Cardiac fibroblast (primary cell): ENCODE results near the gene NAPA.

Experiments used
- DNase-seq, 2 donors: peaks; one replicate each; pipeline versions ENCODE4 v3.0.0 to v3.0.0-alpha.2; 2010; ENCODE audit warnings: low read depth in 2 of 2
- H3K4me3 ChIP-seq, 2 donors: replicated peaks in 1 of 2; 1 replicate in 1 of 2; 2 replicates in 1 of 2; pipeline ENCODE4 v1.5.1; 2011; ENCODE audit warnings: low read depth in 2 of 2, low read length in 2 of 2, mild to moderate bottlenecking in 2 of 2, moderate library complexity in 1 of 2
- TF ChIP-seq, protein P1 (sequence below): IDR thresholded peaks from one replicate; pipeline ENCODE4 v1.5.1; 2011; ENCODE audit warnings: low read depth, mild to moderate bottlenecking, low read length, inconsistent platforms

Gene NAPA

DNA sequence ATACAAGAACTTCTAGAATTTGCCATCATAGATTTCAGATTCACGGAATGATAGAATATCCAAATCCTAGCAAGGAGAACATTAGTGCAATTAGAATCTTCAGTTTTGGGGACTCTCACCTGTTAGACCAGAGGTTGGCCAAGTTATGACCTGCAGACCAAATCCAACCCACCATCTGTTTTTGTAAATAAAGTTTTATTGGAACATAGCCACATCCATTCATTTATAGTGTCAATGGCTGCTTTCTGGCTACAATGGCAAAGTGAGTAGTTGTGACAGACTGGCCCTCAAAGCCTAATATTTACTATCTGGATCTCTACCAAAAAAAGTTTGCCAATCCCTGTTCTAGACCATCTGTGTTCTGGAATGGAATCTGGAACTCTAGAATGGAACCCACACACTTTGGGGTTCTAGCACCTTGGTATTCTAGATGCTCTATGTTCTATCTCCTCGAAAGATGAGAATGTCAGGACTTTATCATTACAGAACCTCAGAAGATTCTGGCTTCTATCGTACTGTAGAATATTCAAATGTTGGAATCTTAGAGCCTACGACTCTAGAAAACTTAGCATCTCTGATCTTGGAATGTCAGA, 33.3 kb downstream of the NAPA start:
- no peak overlapping the region for H3K4me3 ChIP-seq
- no peak for DNase-seq
- TF ChIP-seq, protein P1, sequence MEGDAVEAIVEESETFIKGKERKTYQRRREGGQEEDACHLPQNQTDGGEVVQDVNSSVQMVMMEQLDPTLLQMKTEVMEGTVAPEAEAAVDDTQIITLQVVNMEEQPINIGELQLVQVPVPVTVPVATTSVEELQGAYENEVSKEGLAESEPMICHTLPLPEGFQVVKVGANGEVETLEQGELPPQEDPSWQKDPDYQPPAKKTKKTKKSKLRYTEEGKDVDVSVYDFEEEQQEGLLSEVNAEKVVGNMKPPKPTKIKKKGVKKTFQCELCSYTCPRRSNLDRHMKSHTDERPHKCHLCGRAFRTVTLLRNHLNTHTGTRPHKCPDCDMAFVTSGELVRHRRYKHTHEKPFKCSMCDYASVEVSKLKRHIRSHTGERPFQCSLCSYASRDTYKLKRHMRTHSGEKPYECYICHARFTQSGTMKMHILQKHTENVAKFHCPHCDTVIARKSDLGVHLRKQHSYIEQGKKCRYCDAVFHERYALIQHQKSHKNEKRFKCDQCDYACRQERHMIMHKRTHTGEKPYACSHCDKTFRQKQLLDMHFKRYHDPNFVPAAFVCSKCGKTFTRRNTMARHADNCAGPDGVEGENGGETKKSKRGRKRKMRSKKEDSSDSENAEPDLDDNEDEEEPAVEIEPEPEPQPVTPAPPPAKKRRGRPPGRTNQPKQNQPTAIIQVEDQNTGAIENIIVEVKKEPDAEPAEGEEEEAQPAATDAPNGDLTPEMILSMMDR = no peak

DNA sequence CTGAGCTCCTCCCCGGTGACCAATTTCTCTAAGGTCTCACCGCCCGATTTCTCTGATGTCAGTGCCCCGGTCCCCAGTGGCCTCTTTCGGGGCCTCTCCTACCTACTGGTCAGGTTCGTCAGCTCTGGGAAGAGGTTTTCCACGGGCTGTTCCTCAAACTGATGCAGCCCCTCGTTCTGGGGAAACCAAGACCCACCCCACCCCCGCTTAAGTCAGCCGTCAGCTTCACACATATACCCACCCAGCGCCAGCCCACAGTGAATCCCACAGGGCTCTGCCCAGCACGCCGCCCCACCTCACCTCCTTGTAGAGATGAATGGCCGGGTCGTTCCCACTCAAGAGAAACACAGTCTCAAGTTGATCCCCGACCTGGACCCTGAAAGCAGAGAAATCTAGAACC, 34.2 kb downstream of the NAPA start:
- H3K4me3 ChIP-seq = no peak overlapping the region

DNA sequence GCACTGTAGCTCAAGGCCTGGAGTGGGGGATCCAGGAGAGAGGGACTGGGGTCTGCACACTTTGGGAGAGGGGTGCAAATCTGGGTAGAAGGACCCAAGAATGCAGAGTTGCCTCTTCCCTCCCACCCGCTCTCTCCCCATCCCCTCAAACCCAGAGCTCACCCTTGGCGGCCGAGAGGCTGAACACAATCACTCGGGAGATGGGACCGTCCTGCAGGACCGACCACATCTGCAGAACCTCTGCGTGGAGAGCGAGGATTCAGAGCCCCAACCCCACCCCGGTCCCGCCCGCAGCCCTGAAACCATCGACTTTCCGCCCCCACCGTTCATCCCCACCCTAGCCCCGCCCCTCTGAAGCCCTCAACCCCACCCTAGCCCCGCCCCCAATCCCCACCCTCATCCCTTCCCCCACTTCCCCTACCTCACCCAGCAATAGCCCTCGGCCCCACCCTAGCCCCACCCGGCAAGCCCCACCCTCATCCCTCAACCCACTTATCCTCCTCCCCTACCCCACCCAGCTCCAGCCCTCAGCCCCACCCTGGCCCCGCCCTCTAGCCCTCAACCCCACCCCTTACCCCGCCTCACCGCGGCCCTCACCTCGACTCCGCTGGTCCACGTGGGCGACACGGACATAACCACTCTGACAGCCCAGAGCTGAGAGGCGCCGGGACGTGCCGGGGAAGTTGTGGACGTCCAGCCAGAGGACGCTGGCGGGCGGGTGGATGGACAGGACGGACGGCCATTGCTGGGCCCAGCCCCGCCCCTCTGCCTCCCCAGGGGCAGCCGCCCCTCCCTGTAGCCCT, 35.0 kb downstream of the NAPA start:
- DNase-seq = peak in 1 of 2 donors; percentile 13
- TF ChIP-seq, protein P1 = no peak
- no peak overlapping the region for H3K4me3 ChIP-seq

More for the DNA sequence above, 34.2 kb downstream of the NAPA start:
- TF ChIP-seq, protein P1 = no peak
- DNase-seq = no peak

DNA sequence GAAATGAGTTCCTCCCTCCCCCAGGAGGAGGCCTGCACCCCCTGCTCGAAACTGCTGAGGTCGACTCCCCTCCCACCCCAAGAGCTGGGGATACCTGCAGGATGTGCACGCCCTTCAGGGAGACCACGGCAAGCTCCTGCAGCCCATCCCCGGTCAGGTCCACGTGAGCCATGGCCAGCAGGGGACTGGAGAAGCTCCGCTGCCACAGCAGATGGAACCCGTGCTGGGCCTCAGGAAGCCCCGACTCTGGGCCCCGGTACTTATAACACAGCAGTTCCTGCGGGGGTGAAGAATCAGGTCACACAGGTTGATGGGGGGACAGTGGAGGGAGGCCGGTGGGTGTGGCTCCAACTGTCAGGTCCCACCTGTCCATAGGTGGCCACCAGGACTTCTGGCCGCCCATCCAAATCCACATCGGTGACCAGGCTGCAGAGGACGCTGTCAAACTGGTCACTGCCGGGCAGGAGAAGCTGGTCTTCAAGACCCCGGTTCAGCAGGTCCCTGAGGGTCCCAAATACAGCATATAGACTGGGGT, 38.4 kb downstream of the NAPA start:
- no peak overlapping the region for H3K4me3 ChIP-seq
- TF ChIP-seq, protein P1 = no peak
- no peak for DNase-seq

- DNase-seq = no peak
- H3K4me3 ChIP-seq = no peak overlapping the region
- TF ChIP-seq, protein P1 = no peak
Measured at GRCh38 chr19:47475465-47475864, 39.4 kb downstream of the NAPA start.

- DNase-seq = no peak
- TF ChIP-seq, protein P1 = no peak
- H3K4me3 ChIP-seq = no peak overlapping the region
Measured at GRCh38 chr19:47473336-47473735, 41.5 kb downstream of the NAPA start.
